Measurements from ENCODE around the gene CABP2.
"Not testable (repeated sequence)": the region's sequence is repeated elsewhere in the genome, so short reads cannot be mapped to it uniquely, and the experiment has no call there.

Gene CABP2

GRCh38 chr11:67522844-67523555 is at the start of gene CABP2:
Gene CABP2, minus strand, starts transcription at chr11:67523446. Its CDS starts 120 bp downstream, at chr11:67523326.
- DNase-seq: no peak

GRCh38 chr11:67572747-67573419 is 49.6 kb upstream of the CABP2 start:
- DNase-seq: no peak

GRCh38 chr11:67572305-67572704 is 49.1 kb upstream of the CABP2 start:
- no peak for DNase-seq

GRCh38 chr11:67571443-67571842 is 48.2 kb upstream of the CABP2 start:
- no peak for DNase-seq

DNA sequence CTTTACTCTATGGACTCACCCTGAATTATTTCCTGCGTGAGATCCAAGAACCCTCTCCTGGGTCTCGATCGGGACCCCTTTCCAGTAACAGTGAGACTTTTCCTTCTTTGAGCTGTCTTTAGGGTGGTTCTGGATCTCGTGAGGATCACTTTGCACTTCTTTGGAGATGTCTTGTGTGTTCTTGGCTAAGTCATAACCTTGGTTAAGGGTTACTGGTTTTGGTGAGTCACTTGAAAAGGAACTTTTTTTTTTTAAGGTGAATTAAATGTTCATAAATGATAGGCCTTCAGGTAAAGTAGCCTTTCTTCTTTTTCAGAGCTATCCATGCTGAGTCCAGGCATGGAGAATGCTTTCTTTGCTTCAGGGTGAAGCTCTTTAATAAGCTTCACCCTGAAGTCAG is 41.0 kb upstream of the CABP2 start:
- DNase-seq: no peak

GRCh38 chr11:67563705-67564114 is 40.5 kb upstream of the CABP2 start:
- not testable (repeated sequence) for DNase-seq

DNA sequence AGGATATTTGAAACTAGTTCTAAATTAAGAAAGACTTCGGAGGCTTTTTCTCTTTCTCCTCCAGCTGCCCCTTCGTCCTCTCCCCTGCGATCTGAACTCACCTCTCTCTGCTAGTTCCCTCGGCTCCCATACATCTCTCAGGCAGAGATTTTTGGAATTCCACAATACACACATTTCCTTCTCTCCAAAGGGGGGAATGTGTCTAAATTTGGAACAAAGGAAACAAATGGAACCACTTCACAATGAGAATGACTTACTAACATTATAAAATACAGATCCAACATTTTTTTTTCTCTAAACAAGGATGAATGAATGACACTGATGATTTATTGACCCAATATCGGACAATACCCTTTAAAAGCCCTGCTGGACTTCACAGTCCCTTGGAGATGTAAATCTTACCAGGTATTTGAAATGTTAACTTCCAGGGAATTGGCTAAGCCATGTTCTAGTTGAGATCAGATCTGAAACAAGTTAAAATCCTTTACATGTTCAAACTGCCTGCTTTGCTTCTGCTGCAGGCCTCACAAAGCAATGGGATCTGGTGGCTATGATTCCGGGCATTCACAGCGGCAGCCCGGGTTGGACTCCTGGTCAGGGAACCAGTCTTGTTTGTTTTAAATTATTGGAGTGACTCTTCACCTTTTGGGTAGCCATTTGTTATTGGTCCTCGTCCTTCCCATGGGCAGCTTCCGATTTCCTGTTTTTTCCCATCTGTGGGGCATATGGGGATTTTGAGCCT is 39.9 kb upstream of the CABP2 start:
- no peak for DNase-seq

DNA sequence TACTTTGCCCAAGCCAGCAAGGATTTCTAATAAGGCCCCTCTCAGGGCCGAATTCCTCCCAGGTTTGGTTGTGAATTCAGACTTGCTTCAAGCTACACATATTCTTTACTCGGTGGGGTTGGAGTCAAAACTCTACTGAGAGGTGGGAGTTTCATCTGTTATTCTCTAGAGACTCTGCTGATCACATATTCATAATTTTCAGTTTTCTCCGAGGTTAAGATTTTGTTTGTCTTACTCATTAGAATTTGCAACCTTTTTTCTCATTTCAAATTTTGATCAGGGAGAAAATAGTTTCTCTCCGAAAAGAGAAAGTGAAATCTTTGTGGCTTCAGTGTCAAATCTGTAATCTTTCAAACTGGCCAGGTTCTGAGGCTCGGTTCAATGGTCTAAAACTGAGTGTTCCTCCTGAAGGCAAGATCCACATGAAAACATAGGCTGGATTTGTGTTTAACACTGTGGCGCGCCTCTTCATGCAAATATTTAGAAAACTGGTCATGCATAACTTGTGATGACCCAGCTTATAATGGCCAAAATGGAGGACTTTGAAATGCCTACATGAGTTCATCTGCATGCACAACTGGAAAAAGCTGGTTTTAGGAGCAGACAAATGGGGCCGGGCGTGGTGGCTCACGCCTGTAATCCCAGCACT is 38.8 kb upstream of the CABP2 start:
- DNase-seq: no peak

- no peak for DNase-seq
Observed at GRCh38 chr11:67558084-67558772, 35.0 kb upstream of the CABP2 start.

DNA sequence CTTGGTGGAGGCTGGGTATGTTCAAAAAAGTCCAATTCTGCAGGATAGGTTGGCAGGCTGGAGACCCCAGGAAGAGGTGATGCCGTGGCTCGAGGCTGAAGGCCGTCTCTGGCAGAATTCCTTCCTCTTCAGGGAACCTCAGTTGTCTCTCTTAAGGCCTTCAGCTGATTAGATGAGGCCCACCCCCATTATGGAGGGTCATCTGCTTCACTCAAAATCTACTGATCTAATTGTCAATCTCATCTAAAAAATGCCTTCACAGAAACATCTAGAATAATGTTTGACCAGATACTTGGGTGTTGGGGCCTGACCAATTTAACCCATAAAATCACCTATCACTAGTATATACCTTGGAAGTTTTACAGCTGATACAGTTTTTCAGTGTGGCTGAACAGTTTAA is 33.0 kb upstream of the CABP2 start:
- no peak for DNase-seq

- not testable (repeated sequence) for DNase-seq
Observed at GRCh38 chr11:67551697-67552096, 28.5 kb upstream of the CABP2 start.

- no peak for DNase-seq
Observed at GRCh38 chr11:67551127-67551526, 27.9 kb upstream of the CABP2 start.

DNA sequence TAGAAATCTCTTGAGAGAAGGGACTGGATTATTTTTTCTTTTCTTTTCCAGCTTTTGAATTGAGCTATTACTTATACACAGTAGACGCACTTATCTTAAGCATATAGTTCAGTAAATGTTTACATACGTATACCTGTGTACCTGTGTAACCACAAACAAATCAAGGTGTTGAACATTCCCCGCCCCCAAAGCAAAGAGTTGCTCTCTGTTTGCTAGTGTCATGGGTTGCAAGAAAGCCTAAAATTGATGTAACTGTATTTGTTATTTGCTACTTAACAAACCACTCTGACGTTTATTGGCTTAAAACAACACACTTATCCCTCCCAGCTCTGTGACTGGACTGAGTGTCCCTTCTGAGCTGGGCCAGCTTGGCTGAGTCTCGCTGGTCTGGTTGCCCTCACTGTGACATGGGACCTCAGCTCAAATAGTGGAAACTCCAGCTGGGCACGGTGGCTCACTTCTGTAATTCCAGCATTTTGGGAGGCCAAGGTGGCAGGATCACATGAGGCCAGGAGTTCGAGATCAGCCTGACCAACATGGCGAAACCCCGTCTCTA is 25.4 kb upstream of the CABP2 start:
- no peak for DNase-seq

DNA sequence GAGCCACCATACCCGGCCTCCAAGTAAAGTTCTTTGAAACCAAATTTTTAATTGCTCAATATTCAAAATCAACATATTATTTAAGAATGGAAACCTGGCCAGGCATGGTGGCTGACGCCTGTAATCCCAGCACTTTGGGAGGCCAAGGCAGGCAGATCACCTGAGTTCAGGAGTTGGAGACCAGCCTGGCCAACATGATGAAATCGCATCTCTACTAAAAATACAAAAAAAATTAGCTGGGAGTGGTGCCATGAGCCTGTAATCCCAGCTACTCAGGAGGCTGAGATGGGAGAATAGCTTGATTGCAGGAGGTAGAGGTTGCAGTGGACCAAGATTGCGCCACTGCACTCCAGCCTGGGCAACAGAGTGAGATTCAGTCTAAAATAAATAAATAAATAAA is 24.9 kb upstream of the CABP2 start:
- not testable (repeated sequence) for DNase-seq

DNA sequence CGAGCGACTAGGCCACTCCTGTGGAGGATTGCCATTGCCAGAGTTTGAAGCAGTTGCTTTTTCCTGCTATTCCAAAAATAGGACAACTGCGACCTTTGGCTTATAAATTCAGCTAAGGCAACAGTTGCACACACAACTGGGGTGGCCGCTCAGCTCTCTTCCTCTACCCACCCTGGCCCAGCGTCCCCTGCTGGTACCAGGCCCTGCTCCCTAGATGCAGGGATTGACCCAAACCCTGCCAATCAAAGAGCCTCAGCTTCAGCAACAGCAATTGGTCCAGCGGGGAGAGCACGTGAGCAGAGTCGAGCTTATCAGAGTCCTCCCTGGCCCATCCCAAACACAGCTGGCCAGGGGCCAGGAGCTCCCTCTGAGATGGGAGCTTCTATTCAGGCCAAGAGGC is 22.0 kb upstream of the CABP2 start:
- no peak for DNase-seq

DNA sequence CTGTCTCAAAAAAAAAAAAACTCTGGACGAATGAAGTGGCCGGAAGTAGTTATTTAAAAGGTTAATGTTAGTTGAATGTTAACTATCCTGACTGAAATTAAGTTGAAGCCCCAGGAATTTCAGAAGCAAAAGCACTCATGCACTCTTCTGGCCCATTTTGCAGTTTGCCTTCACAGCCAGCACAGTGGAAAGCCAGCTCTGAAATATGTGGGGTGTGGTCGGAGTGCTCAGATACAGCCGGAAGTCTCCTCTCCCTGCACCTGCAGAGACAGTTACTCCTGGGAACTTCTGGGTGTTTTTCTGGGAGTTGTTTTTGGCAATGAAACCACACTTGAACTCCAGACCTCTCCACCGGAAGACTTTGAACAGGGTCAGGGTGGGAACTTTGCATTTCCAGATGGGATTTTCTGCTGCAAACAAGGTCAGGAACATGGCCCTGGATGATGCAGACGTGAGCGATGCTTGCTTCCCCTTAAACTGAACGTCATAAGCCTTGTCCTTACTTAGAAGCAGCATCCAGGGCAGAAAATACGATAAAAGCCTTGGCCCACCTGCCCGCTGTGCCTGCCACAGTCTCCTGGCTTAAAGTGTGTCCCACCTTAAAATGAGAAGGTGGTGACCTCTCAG is 21.5 kb upstream of the CABP2 start:
- DNase-seq: no peak

DNA sequence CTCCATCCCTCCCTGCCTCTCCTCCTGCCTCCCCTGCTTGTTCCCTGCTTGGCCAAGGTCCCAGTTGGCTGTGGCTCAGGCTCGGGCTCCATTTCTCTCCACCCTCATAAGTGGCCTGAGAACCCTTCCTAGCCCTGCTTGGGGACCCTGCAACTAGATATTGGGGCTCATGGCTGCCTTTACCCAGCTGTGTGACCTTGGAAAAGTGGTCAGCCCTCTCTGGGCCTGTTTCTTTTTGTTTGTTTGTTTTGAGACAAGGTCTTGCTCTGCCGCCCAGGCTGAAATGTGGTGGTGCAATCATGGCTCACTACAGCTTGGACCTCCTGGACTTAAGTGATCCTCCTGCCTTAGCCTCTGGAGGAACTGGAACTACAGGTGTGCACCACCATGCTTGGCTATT is 20.3 kb upstream of the CABP2 start:
- DNase-seq: no peak

GRCh38 chr11:67542971-67543370 is 19.7 kb upstream of the CABP2 start:
- DNase-seq: no peak

DNA sequence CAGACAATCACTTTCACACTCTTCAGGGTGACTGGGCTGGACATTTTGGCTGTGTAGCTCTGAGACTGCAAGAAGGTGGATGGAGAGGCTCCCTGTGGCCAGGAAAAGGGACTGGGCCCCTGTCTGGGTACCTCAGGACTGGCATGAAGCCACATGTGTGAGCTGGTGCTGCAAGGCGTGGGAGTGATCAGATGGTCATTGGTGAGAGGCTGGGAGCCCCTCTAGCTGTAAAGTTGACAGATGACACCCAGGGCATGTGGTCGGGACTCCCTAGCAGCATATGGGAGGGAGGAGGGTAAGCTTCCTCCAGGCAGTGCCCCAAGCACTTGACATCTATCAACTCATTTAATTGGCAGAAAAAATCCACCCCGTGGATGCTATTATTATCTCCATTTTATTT is 18.9 kb upstream of the CABP2 start:
- DNase-seq: no peak

DNA sequence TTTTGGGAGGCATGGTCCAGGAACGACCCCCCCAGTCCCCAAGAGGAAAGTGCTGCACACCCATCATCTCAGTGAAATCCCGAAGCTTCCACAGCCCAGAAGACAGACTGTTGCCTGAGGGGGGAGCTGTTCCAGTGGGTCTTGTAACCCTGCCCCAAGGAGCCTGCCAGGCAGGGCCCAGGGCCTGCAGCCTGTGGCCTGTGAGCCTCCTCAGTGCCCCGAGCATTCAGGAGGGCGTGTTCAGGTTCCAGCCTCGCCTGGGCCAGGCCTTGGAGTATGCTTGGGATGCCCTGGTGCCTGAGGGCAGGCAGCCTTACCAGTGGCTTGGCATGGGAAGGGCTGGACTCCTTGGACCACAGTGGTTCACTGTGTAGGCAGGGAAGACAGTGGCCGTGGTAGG is 18.0 kb upstream of the CABP2 start:
- DNase-seq: no peak

DNA sequence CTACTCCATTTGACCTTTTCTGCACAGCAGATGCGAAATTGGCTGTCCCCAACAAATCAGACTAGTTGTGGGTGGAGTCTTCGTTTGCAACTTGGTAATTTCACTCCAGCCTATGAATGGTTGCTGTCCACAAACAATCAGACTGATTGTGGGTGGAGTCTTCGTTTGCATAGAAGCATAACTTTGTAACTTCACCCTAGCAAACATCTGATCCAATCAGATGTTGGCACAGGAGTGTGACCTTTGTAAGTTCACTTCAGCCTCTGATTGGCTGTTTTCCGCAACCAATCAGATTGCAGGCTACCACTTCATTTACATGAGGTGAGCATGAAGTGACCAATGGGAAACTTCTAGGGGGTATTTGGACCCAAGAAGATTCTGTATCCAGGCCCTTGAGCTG is 16.3 kb upstream of the CABP2 start:
- no peak for DNase-seq

All from NCI-H2081 treated with DMSO at 0.1 percent for 48 hours (cell line).